Measurements from ENCODE around the gene MSRB3. TPM values are rescaled to one million over a fixed set of nuclear protein-coding genes. Genes with fewer than 3 reads are reported as not detected.

The MSRB3 gene
- total RNA-seq = 91.5 and 121 TPM in 2 replicates

GRCh38 chr12:65278576-65279368 lies at the start of gene MSRB3:
Gene MSRB3, plus strand, starts transcription at chr12:65278683. Its CDS starts 29,897 bp downstream, at chr12:65308580.

Other genes starting within 250 kb of the MSRB3 start
- not detected in 2 replicates for gene WIF1, start 157.4 kb upstream of the MSRB3 start, total RNA-seq
- gene LEMD3, start 109.1 kb upstream of the MSRB3 start, total RNA-seq = 31.5 and 34.7 TPM in 2 replicates